ENCODE measurements around the gene NAGLU. TPM values are rescaled to one million over a fixed set of nuclear protein-coding genes. Genes with fewer than 3 reads are reported as not detected.

The NAGLU gene
- total RNA-seq, 2 donors from 2014 or later, result 27.8 to 38.6 TPM

- Histone ChIP-seq H3K4me3 (no peak overlapping the region), H3K27ac (peak overlapping the region; percentile 95), H3K36me3 (no peaks in the 10 kb centered on the region), H3K27me3 (no peaks in the 10 kb centered on the region), H3K4me1 (peaks cover 39% of the 10 kb centered on the region), H3K9me3 (no peaks in the 10 kb centered on the region), H3K9ac (ENCODE audit: low read depth in 2 of 2, low read length in 2 of 2) (peak overlapping the region in 1 of 2 donors; percentile 76)
- TF ChIP-seq CTCF (IDR thresholded peaks at IDR 0.05), result no peak
- intact Hi-C loops (cut with DNase I), result loop anchor here (5.0 kb wide), 1 partner anchor 198 kb away; no protein-coding TSS in a partner anchor
- DNase-seq, result no peak
Measured at GRCh38 chr17:42520540-42520951, 15.5 kb upstream of the NAGLU start.

GRCh38 chr17:42521036-42521435 is 15.0 kb upstream of the NAGLU start:
- peak overlapping the region; percentile 95 for H3K27ac ChIP-seq
- H3K4me1 ChIP-seq, result peaks cover 39% of the 10 kb centered on the region
- DNase-seq, result no peak
- H3K36me3 ChIP-seq, result no peaks in the 10 kb centered on the region
- intact Hi-C loops (cut with DNase I), result loop anchor here (5.0 kb wide), 1 partner anchor 199 kb away; no protein-coding TSS in a partner anchor
- no peaks in the 10 kb centered on the region for H3K9me3 ChIP-seq
- peak overlapping the region in 1 of 2 donors; percentile 76 for H3K9ac ChIP-seq (ENCODE audit: low read depth in 2 of 2, low read length in 2 of 2)
- TF ChIP-seq CTCF (IDR thresholded peaks at IDR 0.05), result no peak
- H3K27me3 ChIP-seq, result no peaks in the 10 kb centered on the region
- no peak overlapping the region for H3K4me3 ChIP-seq

GRCh38 chr17:42521666-42522262 is 14.3 kb upstream of the NAGLU start:
- H3K27ac ChIP-seq, result peak overlapping the region; percentile 95
- no peak overlapping the region for H3K4me3 ChIP-seq
- TF ChIP-seq CTCF (IDR thresholded peaks at IDR 0.05), result no peak
- H3K27me3 ChIP-seq, result no peaks in the 10 kb centered on the region
- peaks cover 39% of the 10 kb centered on the region for H3K4me1 ChIP-seq
- H3K9ac ChIP-seq (ENCODE audit: low read depth in 2 of 2, low read length in 2 of 2), result peak overlapping the region; percentile 44 to 76
- H3K9me3 ChIP-seq, result no peaks in the 10 kb centered on the region
- intact Hi-C loops (cut with DNase I), result loop anchor here (5.0 kb wide), 1 partner anchor 199 kb away; no protein-coding TSS in a partner anchor
- DNase-seq, result no peak
- no peaks in the 10 kb centered on the region for H3K36me3 ChIP-seq

GRCh38 chr17:42522263-42522790 is 13.7 kb upstream of the NAGLU start:
- intact Hi-C loops (cut with DNase I), result loop anchor here (5.0 kb wide), 1 partner anchor 200 kb away; no protein-coding TSS in a partner anchor
- Histone ChIP-seq H3K27me3 (no peaks in the 10 kb centered on the region), H3K27ac (peak overlapping the region; percentile 95), H3K4me1 (peaks cover 37% of the 10 kb centered on the region), H3K9me3 (no peaks in the 10 kb centered on the region), H3K4me3 (no peak overlapping the region), H3K9ac (ENCODE audit: low read depth in 2 of 2, low read length in 2 of 2) (peak overlapping the region; percentile 44 to 76), H3K36me3 (no peaks in the 10 kb centered on the region)
- no peak for DNase-seq
- no peak for TF ChIP-seq CTCF (IDR thresholded peaks at IDR 0.05)

- H3K36me3 ChIP-seq, result no peaks in the 10 kb centered on the region
- H3K4me3 ChIP-seq, result no peak overlapping the region
- peak overlapping the region; percentile 95 for H3K27ac ChIP-seq
- no peak for DNase-seq
- no peak overlapping the region for H3K9ac ChIP-seq (ENCODE audit: low read depth in 2 of 2, low read length in 2 of 2)
- no peaks in the 10 kb centered on the region for H3K9me3 ChIP-seq
- no peak for TF ChIP-seq CTCF (IDR thresholded peaks at IDR 0.05)
- intact Hi-C loops (cut with DNase I), result loop anchor here (5.0 kb wide), 1 partner anchor 201 kb away; no protein-coding TSS in a partner anchor
- no peaks in the 10 kb centered on the region for H3K27me3 ChIP-seq
- H3K4me1 ChIP-seq, result peaks cover 33% of the 10 kb centered on the region
Measured at GRCh38 chr17:42522798-42523278, 13.2 kb upstream of the NAGLU start.

Measured in colonic mucosa (tissue), 4 donors.